Left lung (tissue), 14 donors: Measurements from ENCODE around the gene OR10W1. TPM values are rescaled to one million over a fixed set of nuclear protein-coding genes. Genes with fewer than 3 reads are reported as not detected.

Experiments
- ATAC-seq: fragments of 200-7000 bp; cut with Tn5 transposase; one replicate; pipeline ENCODE4 v1.9.1; 2020; ENCODE audit warnings: moderate library complexity
- DNase-seq, 4 donors: peaks; one replicate each; pipeline ENCODE4 v3.0.0-alpha.2; 2013 to 2020
- H3K27ac ChIP-seq, 2 donors: fragments of 200-600 bp; sonication (generic) in 1 of 2; one replicate each; pipeline versions ENCODE4 v1.5.0 to v1.8.0; 2020 to 2021
- H3K27me3 ChIP-seq, 2 donors: fragments of 200-600 bp; sonication (generic) in 1 of 2; one replicate each; pipeline versions ENCODE4 v1.5.0 to v1.8.0; 2020 to 2021
- H3K36me3 ChIP-seq, 2 donors: fragments of 200-600 bp; sonication (generic) in 1 of 2; one replicate each; pipeline versions ENCODE4 v1.5.0 to v1.8.0; 2020 to 2021
- H3K4me1 ChIP-seq, 2 donors: fragments of 200-600 bp; one replicate each; pipeline ENCODE4 v1.8.0; 2021
- H3K4me3 ChIP-seq, 2 donors: fragments of 200-600 bp; sonication (generic) in 1 of 2; one replicate each; pipeline versions ENCODE4 v1.5.0 to v1.8.0; 2020 to 2021; ENCODE audit warnings: mild to moderate bottlenecking in 1 of 2
- H3K9me3 ChIP-seq, 2 donors: fragments of 200-600 bp; sonication (generic) in 1 of 2; one replicate each; pipeline versions ENCODE4 v1.5.0 to v1.8.0; 2020 to 2021
- intact Hi-C, 2 donors: fragments of 100-400 bp; cut with DNase I; formaldehyde crosslinking; loops; one replicate each; pipeline versions ENCODE4 v1.11.2 to v1.14.2; 2022
- long read RNA-seq, 12 donors: library from polyadenylated mRNA in 2 of 12; unstranded in 2 of 12; transcript quantifications; one replicate each; pipeline ENCODE4 v2.0.0 and lab custom pipeline, GENCODE V29; 2019 to 2026
- polyA plus RNA-seq, 6 donors: library from polyadenylated mRNA; unstranded; fragments of 120-200 nt; gene quantifications; one replicate each; pipeline ENCODE4 v1.2.1, GENCODE V29; 2013; ENCODE audit not compliant: insufficient read length in 6 of 6
- total RNA-seq, 2 donors: library from RNA; stranded (reverse); fragmentation: NEBNext Ultra II Directional; extraction: Animal tissue kit (Norgen Biotek cat#: 25700); gene quantifications; one replicate each; pipeline ENCODE4 v1.2.1, GENCODE V29; 2021
- TF ChIP-seq, protein P1 (sequence below), 2 donors: fragments of 200-600 bp; sonication (generic) in 1 of 2; IDR thresholded peaks; one replicate each; pipeline versions ENCODE4 v1.5.0 to v1.8.0; 2021; ENCODE audit warnings: antibody characterized with exemption in 2 of 2
- donor health status: DM: no; HTN: yes; CAD: no.
- donor health status: DM: no; HTN: no; CAD: no.

The OR10W1 gene, protein sequence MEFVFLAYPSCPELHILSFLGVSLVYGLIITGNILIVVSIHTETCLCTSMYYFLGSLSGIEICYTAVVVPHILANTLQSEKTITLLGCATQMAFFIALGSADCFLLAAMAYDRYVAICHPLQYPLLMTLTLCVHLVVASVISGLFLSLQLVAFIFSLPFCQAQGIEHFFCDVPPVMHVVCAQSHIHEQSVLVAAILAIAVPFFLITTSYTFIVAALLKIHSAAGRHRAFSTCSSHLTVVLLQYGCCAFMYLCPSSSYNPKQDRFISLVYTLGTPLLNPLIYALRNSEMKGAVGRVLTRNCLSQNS
- total RNA-seq (not detected), polyA plus RNA-seq (not detected)
- long read RNA-seq, donor 1, partial matches to known transcripts, result 0 of 1 reads
- long read RNA-seq, donor 1, other reads (novel, unspliced or antisense), result 0 of 1 reads
- long read RNA-seq, donor 2, result 0 reads
- long read RNA-seq, donor 3, result 0 reads
- long read RNA-seq, donor 4, result 0 reads
- long read RNA-seq, donor 5, result 0 reads
- long read RNA-seq, donor 6, result 0 reads
- long read RNA-seq, donor 7, result 0 reads
- long read RNA-seq, donor 8, result 0 reads
- long read RNA-seq, donor 9, result 0 reads
- long read RNA-seq, donor 10, result 0 reads
- long read RNA-seq, donor 11, result 0 reads
- long read RNA-seq, donor 12, result 0 reads

DNA sequence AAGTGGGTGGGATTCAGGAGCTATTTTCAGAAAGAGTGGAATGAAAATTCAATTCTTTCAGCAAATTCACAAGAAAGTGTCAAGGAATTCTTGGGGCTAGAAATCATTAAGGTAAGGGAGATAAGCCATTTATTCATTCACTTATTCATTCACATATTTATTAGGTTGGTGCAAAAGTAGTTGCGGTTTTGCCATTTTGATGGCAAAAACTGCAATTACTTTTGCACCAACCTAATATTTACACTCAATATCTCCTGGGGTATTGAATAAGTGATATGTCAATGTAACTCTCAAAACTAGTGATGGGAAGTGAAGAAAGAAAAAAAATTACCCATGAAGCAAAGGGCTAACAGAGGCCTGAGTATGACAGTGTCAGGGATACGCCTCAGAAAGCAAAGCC is at the start of gene OR10W1:
Gene OR10W1 (minus strand): TSS at position 119 of the 400 bp plus-strand sequence. CDS start 402 bp downstream, outside the sequence.
- ATAC-seq, result no peak
- H3K9me3 ChIP-seq, result no peaks in the 10 kb centered on the region

DNA sequence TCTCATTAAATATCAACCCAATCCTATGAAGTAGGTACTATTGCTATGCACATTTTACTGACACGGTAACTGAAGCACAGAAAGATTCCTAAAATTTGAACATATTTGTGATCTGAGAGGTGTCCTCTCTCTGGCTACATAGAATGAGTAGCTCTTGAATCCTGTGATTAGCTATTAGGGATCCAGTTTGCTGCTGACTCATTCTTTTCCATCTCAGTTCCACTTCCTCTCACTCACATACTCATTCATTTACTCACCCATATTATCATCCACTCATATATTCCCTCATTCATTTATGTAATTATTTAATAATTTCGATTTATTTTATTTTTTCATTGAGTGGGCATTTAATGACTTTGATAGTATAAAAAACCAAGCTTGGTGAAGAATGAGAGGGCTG is 48.1 kb upstream of the OR10W1 start:
- Histone ChIP-seq H3K27ac (no peak overlapping the region), H3K36me3 (no peaks in the 10 kb centered on the region), H3K27me3 (no peaks in the 10 kb centered on the region), H3K4me1 (no peaks in the 10 kb centered on the region), H3K9me3 (no peaks in the 10 kb centered on the region), H3K4me3 (no peak overlapping the region)
- no peak for ATAC-seq
- intact Hi-C loops, result no loop called here
- TF ChIP-seq, protein P1, sequence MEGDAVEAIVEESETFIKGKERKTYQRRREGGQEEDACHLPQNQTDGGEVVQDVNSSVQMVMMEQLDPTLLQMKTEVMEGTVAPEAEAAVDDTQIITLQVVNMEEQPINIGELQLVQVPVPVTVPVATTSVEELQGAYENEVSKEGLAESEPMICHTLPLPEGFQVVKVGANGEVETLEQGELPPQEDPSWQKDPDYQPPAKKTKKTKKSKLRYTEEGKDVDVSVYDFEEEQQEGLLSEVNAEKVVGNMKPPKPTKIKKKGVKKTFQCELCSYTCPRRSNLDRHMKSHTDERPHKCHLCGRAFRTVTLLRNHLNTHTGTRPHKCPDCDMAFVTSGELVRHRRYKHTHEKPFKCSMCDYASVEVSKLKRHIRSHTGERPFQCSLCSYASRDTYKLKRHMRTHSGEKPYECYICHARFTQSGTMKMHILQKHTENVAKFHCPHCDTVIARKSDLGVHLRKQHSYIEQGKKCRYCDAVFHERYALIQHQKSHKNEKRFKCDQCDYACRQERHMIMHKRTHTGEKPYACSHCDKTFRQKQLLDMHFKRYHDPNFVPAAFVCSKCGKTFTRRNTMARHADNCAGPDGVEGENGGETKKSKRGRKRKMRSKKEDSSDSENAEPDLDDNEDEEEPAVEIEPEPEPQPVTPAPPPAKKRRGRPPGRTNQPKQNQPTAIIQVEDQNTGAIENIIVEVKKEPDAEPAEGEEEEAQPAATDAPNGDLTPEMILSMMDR (IDR thresholded peaks at IDR 0.05), result no peak
- no peak for DNase-seq

More for the DNA sequence above, at the start of gene OR10W1:
- no peak for DNase-seq
- Histone ChIP-seq H3K36me3 (no peaks in the 10 kb centered on the region), H3K4me3 (no peak within 1 kb of the TSS), H3K4me1 (no peaks in the 10 kb centered on the region), H3K27me3 (no peaks in the 10 kb centered on the region), H3K27ac (no peak within 1 kb of the TSS)
- intact Hi-C loops, result no loop called here
- TF ChIP-seq, protein P1 (IDR thresholded peaks at IDR 0.05), result no peak

DNA sequence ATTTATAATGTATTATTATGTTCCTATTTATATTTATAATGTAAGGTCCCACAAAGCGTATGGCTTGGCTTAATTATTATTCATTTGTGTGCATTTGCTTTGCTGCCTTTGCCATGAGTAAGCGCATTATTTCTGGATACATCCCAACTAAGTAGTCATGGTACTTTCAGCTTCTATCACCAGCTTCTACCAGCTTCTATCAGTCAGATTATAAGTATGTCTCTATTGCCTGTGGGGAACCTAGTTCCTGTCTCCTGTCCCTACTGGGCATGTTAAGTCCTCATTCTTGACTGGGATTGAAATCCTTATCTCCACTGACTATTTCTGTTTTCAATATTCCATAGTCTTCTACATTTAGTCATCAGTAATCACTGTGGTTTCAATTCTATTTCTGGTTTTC is 33.5 kb upstream of the OR10W1 start:
- TF ChIP-seq, protein P1 (IDR thresholded peaks at IDR 0.05), result no peak
- ATAC-seq (no peak), DNase-seq (no peak)
- Histone ChIP-seq H3K27me3 (no peaks in the 10 kb centered on the region), H3K4me1 (no peaks in the 10 kb centered on the region), H3K36me3 (no peaks in the 10 kb centered on the region), H3K27ac (no peak overlapping the region), H3K9me3 (no peaks in the 10 kb centered on the region), H3K4me3 (no peak overlapping the region)
- intact Hi-C loops, result no loop called here

DNA sequence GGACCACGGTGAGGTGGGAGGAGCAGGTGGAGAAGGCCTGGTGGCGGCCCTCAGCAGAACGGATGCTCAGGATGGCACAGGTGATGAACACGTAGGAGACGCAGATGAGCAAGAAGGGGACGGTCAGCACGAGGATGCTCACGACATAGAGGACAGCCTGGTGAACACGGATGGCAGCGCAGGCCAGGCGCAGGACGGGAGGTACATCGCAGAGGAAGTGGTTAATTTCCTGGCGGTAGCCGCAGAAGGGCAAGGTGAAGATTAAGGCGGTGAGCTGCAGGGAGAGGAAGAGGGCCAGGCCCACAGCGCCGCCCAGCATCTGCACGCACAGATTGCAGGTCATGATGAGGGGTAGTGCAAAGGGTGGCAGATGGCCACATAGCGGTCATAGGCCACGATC is 24.0 kb upstream of the OR10W1 start:
- Histone ChIP-seq H3K9me3 (no peaks in the 10 kb centered on the region), H3K27me3 (no peaks in the 10 kb centered on the region), H3K4me1 (no peaks in the 10 kb centered on the region), H3K4me3 (no peak overlapping the region), H3K36me3 (no peaks in the 10 kb centered on the region), H3K27ac (no peak overlapping the region)
- DNase-seq, result peak in 1 of 4 donors; percentile 59
- no peak for ATAC-seq
- intact Hi-C loops, result no loop called here
- TF ChIP-seq, protein P1 (IDR thresholded peaks at IDR 0.05), result no peak

DNA sequence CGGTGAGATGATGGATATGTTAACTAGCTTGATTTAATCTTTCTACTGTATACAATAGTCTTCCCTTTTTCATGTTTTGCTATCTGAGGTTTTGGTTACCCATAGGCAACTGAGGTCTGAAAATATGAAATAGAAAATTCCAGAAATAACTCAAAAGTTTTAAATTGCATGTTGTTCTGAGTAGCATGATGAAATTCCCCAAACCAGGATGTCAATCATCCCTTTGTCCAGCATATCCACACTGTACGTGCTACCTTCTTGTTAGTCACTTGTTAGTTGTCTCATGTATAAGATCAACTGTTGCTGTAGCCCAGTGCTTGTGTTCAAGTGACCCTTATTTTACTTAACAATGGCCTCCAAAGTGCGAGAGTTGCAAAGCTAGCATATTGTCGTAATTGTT is 21.2 kb upstream of the OR10W1 start:
- TF ChIP-seq, protein P1 (IDR thresholded peaks at IDR 0.05), result no peak
- H3K27me3 ChIP-seq, result no peaks in the 10 kb centered on the region
- H3K9me3 ChIP-seq, result no peaks in the 10 kb centered on the region
- ATAC-seq (no peak), DNase-seq (no peak)
- intact Hi-C loops, result no loop called here
- H3K4me1 ChIP-seq, result no peaks in the 10 kb centered on the region
- no peaks in the 10 kb centered on the region for H3K36me3 ChIP-seq
- no peak overlapping the region for H3K27ac ChIP-seq
- H3K4me3 ChIP-seq, result no peak overlapping the region
